Kidney capillary endothelial cell (primary cell): ENCODE results near the gene LPGAT1.

Source experiments
- DNase-seq: peaks from one replicate; pipeline ENCODE4 v3.0.0-alpha.2; 2018; ENCODE audit warnings: low spot score

The LPGAT1 gene

GRCh38 chr1:211761400-211761799 is 69.2 kb downstream of the LPGAT1 start:
- no peak for DNase-seq

DNA sequence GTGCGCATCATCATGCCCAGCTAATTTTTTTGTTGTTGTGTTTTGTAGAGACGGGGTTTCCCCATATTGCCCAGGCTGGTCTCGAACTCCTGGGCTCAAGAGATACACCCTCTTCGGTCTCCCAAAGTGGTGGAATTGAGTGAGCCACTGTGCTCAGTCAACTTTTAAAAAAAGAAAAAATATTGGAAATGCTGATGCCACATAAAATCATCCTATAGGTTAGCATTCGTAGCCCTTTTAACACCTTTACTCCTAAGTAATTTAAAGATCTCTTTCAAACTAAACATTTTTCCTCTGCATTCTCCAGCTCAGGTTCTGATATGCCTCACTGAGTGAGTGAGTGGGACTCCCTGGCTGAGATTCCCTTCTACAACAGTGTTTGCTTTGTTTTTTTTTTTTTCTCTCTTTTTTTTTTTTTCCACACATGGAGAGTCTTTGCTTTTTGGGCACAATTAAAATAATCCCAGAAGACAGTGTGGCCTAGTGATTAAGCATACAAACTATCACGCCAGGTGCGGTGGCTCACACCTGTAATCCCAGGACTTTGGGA is 74.0 kb downstream of the LPGAT1 start:
- no peak for DNase-seq

DNA sequence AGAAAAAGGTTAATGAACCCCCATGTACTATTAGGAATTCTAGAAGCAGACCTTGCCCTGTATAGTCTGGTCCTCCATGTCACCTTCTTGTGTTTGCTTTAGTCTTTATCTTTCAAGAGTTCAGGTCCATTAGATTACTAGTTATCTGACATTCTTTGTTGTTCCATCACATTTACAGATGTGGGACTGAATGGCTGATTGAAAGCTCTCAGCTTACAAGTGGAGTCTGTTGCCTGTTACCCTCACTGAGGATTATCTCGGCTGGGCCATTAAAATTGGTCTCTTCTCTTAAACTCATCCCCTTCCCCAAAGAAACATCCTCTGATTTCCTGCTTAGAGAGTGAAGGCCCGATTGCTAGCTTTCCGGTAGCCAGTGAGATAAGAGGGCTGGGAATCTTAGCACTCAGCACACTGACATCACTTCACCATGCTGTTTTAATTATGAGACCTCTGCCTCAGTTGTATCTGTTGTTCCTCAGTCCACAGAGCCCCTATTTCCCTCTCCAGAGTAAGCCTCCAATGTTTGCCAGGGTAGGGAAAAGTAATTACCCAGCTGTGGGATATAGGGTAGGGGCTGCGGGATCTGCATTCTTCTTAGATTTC is 76.8 kb downstream of the LPGAT1 start:
- no peak for DNase-seq

GRCh38 chr1:211752951-211753486 is 77.5 kb downstream of the LPGAT1 start:
- DNase-seq: no peak

DNA sequence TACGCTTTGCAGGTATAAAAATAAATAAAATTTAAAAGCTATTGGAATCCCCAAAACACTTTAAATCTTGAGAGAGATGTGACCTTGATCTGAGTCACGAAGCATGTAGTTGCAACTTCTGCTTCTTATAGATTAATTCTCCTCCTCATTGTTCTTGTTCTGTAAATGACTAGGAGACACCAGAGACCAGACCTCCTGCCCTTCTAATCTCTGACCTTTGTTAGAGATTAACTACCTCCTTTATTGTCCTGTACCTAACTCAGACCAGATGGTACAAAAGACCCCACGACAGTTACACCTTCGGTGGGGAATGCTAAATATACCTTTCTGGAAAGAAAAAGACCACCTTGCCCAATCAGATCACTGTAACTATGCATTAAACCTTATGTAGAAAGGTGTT is 78.2 kb downstream of the LPGAT1 start:
- no peak for DNase-seq

DNA sequence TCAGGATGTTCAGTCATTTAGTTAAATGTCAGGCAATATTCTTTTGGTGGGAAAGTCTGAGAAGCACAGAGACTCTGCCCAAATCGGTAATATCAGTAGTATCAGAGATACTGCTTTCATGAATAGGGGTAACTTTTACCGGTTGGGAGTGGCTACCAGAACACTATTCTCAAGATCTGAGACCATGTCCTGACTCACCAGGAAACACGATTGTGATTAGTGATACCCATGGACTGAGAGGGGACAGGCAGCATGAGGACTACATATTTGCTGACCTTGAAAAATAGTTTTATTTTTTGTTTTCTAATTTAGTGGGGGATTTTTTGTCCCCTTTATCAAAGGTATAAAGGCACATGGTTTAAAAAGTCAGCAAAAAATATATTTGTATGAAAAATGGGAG is 79.1 kb downstream of the LPGAT1 start:
- DNase-seq: no peak

DNA sequence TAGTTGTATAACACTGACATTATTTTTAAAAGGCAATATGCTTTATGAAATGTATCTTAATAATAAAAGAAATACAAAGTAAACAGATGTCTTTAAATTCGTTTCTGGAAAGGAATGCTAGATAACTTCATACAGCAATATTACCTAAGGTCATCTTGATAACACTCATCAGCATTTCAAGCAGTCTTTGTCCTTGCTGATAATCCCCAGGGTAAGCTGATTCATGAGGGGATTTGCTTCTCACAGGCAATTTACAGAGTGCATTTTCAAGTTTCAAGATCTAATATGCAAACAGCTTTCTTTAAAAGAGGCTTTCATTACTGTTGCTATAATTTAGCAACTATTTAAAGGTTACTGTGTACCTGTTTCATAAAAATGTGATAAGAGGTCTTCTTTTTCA is 80.0 kb downstream of the LPGAT1 start:
- no peak for DNase-seq

DNA sequence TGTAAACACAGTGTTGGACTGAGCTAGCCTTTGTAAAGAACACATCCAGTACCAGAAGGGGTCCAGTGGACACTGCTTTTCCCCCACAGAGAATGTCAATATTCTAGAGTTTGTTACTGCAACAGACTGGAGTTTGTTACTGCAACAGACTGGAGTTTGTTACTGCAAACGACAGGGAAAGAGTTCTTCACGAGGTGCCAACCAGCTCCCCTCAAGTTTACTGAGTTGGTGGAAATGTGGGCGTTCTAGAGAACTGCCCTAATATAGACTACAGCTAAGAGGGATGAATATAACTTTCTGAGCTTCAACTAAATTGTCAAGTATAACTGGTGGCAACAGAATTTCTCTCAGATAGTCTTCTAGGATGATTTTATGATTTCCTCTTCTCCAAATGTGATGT is 81.3 kb downstream of the LPGAT1 start:
- no peak for DNase-seq

- no peak for DNase-seq
Observed at GRCh38 chr1:211748810-211749209, 81.8 kb downstream of the LPGAT1 start.

DNA sequence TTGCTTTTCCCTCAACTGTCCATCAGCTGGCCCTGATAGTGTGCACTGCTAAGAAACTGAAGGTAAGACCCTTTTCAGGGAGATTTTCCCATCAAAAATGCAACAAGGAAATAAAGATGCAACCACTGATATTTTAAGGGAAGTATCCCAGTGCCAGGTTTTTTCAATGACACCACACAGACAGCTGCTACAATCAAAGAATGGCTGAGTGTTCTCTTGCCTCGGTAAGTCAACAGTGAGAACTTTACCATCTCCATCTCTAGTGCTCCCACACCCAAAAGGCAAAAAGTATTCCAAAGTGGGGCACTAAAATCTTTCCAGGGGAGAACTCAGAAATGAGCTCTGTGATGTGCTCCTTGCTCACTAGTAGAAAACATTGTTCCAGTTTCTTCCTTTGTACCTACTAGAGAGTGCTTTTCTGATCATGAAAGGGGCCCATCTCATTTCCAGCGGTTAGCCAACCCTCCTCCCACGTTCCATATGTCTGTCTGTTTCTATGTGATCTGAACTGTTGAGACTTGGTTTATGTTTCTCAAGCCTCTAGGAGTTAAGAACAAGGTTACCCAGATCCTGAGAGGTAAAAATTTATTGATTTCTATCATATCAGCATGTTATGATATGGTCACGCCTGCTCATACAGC is 87.6 kb downstream of the LPGAT1 start:
- DNase-seq: no peak

DNA sequence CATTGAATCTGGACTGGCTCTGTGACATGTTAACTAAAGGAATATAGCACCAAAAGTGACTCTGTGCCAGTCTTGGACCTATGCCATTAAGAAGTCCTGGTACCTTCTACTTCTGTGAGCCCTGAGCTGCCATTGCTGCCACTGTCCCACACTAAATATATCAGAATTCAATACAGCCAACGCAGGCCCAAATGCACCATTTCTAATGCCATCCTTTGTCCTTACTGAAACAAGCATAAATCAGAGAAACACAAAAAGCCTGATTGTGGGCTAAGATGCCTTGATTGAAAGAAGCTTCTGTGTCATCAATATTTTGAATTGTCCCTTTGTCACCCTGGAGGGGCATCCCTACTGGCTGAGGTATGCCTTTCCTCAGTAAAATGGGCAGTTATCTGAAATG is 88.3 kb downstream of the LPGAT1 start:
- no peak for DNase-seq

DNA sequence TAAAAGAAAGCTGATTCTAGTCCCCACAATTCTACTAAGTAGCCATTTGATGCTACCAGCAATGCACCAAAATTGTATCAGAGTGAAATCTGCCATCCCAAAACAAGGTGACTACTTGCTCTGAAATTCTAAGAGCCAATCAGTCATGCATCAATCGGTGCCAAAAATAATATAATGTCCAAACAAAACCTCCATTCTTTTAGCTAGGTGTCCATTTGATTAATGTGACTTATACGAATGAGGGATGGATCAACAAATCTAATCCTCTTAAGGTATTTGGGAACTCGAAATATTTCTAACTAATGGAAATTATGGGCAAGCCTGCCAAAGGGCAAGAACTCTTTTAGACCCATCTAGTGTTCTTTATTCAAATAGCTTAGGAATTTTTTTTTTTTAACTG is 88.8 kb downstream of the LPGAT1 start:
- DNase-seq: no peak

GRCh38 chr1:211741116-211741515 is 89.4 kb downstream of the LPGAT1 start:
- no peak for DNase-seq

DNA sequence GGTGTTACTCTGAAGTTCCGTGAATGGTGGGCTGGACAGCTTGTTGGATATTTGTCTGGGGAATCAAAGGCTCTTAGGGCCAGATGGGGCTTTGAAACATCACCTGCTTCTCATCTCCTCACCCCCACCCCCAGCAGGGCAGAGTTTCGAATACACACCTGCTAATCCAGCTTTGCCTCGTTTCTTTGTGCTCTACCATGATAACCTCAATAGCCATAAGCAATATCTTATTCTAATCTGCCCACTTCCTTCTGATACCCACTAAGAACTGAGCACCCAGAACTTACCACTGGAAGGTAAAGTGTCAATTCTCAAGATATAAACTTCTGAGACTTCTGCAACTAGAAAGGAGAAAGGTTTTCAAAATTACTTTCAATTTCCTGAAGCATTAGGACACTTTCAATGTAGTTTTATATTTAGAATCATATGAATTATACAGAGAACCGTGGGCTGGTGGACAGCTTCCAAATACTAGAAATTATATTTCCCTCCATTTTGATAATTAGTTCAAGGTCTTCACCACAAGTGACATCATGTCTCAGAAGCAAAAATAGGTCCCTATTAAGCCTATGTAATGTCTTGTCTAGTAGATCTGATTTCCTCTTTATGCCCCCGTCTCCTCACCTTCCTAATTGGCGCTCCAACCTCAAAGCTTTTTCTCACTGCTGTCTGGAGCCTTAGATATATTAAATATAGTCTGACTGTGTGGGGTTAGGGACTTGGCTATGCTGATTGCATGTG is 90.7 kb downstream of the LPGAT1 start:
- no peak for DNase-seq

DNA sequence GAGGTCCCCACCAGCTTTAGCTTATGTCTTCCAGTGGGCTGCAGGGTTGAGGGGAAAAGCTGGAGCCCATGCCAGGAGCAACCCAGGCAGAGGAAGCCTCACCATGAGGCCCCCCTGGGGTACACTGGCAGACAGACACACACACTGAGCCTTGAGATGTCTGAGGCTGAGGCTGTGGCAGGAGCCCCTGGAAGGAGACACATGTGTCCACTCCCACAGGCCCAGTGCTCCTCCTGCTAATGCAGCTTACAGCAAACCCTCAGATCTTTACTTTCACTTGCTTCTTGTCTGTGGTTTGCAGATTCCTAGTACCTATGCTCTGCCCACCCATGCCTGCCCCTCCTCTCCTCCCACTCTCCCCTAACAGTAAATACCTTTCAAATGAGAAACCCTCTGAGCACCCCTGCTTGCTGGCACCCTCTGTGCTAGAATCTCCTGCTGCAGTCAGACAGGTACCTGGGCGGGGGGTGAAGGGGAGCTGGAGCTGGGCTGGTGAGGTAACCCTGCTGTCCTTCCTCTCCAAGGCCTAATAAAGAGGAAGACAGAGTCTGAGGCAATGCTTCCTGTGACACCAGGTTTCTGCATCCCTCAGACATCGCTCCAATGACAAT is 91.8 kb downstream of the LPGAT1 start:
- no peak for DNase-seq

DNA sequence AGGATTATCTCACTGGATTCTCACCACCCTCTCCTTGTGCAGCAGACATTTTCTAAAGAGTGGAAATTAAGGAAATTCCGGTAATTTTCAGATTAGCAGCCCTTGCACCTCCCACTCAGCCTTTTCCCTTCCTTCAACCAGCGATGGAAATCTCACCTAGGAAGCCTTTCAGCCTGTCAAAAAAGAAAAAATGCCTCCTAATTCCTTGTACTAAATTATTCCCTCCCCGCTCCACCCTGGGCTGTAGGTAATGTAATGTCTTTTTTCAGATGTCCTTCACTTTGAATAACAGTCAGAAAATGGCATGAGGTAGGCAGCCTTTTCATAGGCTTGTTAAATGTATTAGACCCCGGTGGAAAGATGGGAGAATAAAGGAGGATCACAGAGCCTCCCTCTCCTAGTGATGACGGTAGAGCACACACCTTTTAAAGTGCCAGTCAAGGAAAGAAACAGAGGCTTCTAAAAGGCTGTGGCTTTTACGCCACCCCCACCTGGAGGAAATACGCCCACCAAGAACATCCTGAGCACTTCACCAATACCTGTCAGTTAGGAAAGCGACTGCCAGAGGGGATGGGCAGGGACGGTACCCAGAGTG is 92.4 kb downstream of the LPGAT1 start:
- no peak for DNase-seq

DNA sequence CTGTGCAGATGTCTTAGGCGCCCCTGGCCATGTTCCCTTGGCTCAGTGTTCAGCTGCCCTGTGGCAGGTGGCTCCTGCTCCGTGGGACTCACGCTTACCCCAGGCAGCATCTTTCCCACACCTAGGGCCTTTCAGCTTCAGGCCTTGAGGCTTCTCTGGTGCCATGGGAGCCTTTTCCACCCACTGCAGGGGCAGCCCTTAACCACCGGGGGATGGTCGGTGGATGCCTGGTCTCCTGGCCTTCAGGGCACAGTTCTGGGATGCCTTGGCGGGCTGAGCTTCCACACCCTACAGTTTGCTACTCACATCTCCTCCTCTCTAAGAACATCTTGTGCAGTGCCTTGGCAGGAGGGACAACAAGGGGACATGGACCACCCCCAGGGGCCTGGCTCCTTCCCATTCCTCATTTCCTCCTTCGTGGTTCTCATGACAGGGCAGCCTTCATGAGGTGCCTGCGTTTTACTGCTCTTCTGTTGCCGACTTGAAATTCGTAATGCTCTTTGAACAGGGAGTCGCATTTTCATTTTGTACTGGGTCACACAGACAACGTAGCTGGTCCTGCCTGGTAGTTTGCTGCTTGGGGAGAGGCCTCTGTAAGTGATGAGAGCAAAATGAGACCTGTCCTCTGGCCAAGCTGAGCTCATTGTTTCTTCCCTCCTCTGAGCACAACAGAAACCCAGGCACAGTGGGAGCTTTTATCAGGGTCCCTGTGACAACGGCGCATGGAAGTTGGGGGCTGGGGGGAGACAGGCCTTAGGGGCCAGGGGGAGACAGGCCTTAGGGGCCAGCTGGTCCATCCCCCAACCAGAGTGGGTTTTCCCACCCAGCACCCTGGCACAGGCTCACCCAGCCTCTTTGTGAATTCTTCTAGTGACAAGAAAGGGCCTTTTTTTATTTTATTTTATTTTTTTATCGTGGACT is 93.2 kb downstream of the LPGAT1 start:
- no peak for DNase-seq

- no peak for DNase-seq
Observed at GRCh38 chr1:211736351-211736915, 94.1 kb downstream of the LPGAT1 start.

- peak; percentile 58 for DNase-seq
Observed at GRCh38 chr1:211735208-211736170, 95.1 kb downstream of the LPGAT1 start.
